Skin epidermis (tissue), 12 donors: Measurements from ENCODE around the gene KCNQ5.

Experiments used
- H3K27ac ChIP-seq, 21 experiments: fragments of 200-600 bp; sonication (generic) in 11 of 21; one replicate each; pipeline ENCODE4 v1.5.0; 2020; ENCODE audit warnings: mild to moderate bottlenecking in 3 of 21, inconsistent platforms in 2 of 21, moderate library complexity in 2 of 21
- H3K4me3 ChIP-seq, 7 experiments: fragments of 200-600 bp; sonication (generic) in 2 of 7; one replicate each; pipeline ENCODE4 v1.5.0; 2020; ENCODE audit warnings: inconsistent platforms in 2 of 7, mild to moderate bottlenecking in 2 of 7, moderate library complexity in 1 of 7

KCNQ5 gene

DNA sequence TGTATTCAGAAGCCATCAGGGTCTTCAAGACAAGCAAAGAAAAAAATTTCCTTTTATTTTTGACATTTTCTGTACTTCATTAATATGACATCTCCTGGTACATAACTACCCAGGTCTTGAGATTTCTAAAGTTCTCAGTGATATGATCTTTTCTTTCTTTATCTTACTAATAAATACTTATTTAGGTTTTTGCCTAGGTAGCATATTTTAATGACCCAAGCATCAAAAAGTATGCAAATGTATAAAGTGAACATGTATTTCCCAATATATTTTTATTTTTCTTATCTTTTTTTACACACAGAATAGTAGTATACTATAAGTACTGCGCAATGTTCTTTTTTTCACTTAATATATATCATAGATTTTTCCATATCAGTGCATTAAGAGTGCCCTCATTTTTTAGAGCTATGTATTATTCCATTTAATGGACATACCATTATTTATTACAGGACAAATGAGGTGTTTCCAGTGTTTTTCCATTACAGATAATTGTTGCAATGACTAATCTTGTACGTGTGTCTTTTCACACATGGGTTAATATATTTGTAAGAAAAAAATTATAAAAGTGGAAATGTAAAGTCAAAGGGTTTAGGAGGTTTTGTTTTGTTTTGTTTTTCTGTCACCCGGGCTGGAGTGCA is 107.0 kb downstream of the KCNQ5 start:
- Histone ChIP-seq H3K4me3 (no peak overlapping the region), H3K27ac (no peak overlapping the region)

DNA sequence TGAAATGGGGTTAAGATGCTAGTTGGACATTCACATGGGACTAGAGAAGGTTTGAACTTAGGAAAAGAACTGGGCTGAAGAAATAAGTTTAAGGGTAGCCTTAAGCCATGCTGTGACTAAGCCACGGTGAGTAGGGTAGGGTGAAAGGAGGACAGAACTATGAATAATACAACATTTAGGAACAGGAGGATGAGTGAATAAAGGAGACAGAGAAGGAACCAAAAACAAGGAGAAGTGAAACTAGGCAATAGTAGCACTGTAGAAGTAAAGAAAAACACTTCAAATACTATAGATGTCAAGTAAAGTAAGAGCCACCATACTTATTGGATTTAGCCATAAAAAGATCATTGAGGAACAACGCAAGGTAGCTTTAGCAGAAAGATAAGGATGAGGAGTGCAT is 111.2 kb downstream of the KCNQ5 start:
- H3K27ac ChIP-seq, result no peak overlapping the region

DNA sequence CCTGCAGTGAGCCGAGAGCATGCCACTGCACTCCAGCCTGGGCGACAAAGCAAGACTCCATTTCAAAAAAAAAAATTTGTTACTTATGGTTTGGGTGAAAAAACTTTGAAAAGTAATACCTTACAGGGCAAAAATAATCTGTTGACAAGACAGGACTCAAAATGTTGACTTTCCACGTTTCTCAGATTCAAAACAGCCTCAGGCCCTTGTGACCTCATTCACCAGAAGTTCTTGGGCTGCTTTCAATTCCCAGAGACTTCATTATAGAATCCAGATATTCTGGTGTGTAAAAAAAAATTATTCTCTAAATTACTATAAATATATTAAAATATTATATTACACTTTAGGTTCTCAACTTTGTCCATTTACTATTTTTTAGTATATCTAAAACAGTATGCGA is 116.2 kb downstream of the KCNQ5 start:
- no peak overlapping the region for H3K27ac ChIP-seq
- H3K4me3 ChIP-seq, result no peak overlapping the region

More for the DNA sequence above, 111.2 kb downstream of the KCNQ5 start:
- H3K4me3 ChIP-seq, result no peak overlapping the region

DNA sequence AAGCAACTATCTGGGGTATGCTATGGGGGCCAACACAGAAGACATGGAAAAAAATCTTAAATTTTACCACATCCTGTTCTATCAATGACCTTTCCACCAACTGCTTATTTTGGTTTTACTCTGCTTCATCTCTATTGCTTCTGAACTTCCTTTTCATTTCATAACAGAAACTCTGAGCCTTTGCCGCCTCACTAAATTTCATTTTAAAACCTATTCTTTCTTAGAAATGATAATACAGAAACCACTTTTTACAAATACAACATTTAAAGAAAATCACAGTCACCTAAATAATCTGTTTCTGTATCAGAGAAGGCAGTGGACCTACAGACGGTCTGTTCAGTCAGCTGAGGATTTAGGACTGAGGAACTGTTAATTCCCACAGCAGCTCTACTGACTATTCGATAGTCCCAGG is 117.5 kb downstream of the KCNQ5 start:
- no peak overlapping the region for H3K27ac ChIP-seq
- H3K4me3 ChIP-seq, result no peak overlapping the region

DNA sequence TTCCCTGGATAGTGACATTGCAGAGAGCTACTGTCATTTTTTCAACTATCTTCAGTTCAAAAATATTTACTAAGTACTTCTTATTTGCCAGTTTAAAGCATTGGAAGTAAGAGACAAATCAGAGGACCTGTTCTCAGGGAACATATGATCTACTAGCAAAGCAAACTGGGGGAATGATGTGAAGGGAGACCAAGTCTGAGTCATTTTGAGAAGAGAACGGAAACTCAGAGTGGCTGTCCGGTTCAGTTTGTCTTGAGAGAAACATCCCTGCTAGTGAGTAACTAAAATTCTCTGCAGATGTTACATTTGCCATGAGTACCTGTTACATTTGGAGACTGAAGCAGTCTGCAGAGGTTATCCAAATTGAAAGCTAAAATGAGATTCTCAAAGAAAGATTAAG is 118.3 kb downstream of the KCNQ5 start:
- H3K27ac ChIP-seq, result no peak overlapping the region
- no peak overlapping the region for H3K4me3 ChIP-seq

DNA sequence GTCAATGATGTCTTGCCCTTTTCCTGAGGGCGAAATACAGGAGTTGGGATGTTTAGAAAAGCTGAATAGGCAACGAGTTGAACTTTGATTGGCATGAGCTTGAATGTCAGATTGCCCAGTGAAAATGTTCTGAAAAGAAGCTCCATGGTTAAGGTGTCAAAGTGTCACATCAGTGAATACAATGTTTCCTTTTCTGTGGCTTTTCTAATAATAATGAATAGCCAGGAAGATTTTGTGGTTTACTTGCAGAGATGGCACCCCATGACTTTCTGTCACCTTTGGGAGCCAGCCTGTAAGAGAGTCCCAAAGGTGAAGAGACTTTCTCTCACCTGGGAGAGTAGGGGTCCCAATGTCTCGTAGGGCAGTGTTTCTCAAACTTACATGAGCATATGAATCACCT is 119.2 kb downstream of the KCNQ5 start:
- H3K4me3 ChIP-seq, result no peak overlapping the region
- H3K27ac ChIP-seq, result no peak overlapping the region

DNA sequence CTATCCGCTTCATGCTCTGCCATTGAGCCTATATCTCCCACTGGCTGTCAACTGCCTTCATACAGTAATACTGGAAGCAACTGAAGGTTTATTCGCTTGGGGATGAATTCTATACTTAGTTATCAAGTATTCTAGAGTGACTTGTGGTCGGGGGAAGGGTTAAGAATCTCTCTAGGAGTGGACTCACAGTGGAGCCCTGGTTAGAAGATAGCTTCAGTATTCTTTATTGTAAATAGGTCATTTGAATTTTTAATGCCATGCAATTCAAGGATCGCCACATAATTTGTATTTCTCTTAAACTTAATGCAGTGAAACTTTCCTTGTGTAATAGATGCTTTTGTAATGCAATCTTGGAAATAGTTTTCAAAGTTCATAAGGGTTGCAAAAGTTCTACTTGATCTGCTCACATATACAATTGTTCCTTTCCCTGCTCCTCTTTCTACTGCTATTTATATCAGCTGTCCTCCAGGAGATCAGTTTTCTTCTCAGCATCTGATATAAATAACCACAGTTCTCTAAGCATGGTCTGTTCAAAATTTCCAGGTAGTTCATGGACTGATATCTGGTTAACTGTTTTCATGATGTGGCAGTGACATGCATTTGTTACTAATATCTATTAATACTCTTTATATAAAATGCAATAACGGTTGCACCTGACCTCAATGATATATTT is 120.3 kb downstream of the KCNQ5 start:
- Histone ChIP-seq H3K4me3 (no peak overlapping the region), H3K27ac (no peak overlapping the region)

DNA sequence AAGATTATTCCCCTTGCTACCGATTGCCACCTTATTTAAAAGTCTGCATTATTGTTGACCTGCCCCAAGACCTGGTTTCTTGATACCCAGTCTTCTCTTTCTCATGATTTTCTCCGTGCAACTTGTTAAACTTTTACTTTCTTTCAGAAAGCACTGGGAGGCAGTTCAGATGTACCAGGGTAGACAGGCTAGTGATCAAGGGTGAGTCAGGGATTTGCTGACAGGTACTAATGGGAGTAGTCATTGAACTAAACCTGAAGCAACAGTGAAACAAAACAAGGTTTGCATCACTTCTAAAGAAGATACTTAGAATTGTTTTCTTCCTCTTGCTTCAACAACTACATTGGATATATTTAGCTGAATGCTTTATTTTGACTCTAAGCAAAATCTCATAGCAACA is 124.4 kb downstream of the KCNQ5 start:
- H3K4me3 ChIP-seq, result no peak overlapping the region
- no peak overlapping the region for H3K27ac ChIP-seq

DNA sequence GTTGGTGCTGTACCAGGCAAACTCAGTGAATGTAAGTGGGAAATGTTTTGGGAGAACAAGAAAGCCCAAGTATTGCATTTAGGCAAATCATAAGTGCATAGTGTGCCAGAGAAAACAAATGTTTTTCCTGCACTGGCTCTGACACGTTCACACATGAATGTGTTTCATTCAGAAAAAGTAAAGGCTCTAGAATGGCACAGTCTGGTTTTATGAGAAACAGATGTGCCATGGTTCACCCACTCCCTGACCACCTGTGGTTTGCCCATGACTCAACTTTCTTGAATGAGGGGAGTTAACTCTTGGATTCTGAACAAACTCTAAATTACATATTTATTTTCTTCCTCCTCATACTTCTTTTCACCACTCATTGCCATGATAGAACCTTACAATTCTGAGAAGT is 126.9 kb downstream of the KCNQ5 start:
- H3K27ac ChIP-seq, result peak overlapping the region in 1 of 21 experiments; percentile 3

DNA sequence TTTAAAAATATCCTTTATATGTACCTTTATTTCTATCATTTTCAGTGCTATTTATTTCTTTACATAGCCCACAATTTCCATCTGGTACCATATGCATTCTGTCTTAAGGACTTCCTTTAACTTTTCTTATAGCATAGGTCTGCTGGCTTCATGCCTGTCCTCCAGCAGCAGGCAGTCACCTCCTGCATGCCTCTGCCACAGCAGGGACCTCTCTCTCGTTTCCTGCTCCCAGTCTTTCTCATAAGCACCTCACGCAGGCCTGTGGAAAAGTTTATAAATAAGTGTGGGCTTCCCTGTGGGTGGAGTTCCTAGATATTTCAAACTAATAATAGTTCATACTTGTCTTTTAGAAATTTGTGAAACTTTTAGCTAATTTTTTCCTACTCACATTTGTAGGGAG is 133.9 kb downstream of the KCNQ5 start:
- H3K27ac ChIP-seq, result no peak overlapping the region

More for the DNA sequence above, 126.9 kb downstream of the KCNQ5 start:
- no peak overlapping the region for H3K4me3 ChIP-seq

DNA sequence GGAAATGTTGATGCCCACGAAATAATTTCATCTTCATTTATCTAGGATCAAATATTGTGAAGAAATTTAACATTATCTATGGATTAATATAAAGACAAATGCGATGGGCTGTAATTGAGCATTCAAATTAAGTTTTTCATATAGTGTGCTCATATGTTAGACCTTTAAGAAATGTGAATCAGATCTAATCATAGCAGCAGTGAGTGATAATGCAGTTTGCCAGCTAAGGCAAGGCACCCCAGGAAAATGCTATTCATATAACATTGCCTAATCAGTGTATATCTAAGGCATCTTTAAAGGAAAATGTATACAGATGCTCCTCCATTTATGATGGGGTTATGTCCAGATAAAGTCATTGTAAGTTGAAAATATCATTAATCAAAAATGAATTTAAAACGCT is 135.2 kb downstream of the KCNQ5 start:
- Histone ChIP-seq H3K27ac (no peak overlapping the region), H3K4me3 (no peak overlapping the region)

More for the DNA sequence above, 133.9 kb downstream of the KCNQ5 start:
- no peak overlapping the region for H3K4me3 ChIP-seq

DNA sequence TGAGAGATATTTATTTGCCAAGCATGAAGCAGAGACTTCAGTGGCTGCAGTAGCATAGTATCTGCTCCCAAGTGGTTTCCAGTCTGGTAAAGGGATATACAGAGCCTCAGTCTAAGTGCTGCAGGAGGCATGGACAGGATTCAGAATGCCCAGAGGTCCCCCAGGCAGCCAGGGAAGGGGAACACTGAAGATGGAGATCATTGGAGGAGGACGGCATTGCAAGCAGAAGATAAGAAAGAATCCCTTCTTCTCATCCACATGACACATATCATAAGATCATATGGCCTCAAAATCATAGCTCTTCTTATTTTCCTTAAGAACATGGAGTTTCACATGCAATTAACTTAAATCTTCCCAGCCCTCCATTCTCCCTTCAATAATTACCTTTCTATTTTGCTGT is 136.1 kb downstream of the KCNQ5 start:
- Histone ChIP-seq H3K4me3 (no peak overlapping the region), H3K27ac (no peak overlapping the region)

DNA sequence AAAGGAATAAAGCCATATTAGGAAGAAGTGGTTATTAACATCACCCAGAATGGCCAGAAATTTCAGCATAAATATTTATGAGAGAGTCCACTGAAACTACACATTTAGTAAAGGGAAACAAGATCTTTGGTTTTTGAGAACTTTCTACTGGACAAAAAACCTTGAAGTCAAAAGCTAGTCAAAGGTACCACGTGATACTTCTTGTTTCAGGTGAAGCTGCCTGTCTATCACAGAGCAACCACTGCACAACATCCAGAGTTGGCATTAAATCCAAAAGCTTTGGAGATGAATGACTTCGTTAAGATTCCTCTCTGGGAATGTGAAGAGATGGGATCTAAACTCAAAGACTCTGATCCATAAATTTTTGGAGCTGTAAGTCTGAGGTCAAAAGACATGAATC is 137.0 kb downstream of the KCNQ5 start:
- H3K27ac ChIP-seq, result no peak overlapping the region
- H3K4me3 ChIP-seq, result no peak overlapping the region

DNA sequence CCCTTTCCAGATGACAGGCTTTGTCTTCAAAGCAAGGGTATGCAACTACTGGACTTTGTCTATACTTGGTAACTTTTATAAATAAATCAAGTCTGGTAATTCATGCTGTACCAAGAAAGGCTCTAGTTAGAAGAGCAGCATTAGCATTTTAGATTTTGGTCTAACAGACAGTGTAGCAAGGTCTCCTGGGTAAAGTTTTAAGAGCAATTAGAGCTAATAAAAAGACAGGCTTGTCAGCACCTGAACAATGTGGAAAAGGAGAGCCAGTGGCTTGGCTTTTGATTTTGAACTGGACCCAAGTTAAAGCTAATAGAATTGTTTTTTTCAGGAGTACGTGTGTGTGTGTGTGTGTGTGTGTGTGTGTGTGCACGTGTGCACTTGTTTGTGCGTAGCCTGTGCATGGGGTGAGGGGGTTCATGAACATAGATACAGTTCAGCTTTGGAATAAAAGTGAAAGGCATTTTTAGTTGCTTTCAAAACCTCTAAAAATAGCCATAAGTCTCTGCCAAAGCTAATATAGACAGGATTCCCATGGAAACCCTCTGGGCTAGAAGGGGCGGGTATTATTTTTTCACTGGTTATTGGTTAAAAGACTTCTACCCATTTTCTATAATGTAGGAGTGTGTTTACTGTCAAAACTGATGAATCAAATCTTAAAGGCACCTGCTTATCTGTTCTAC is 138.4 kb downstream of the KCNQ5 start:
- H3K27ac ChIP-seq, result no peak overlapping the region
- no peak overlapping the region for H3K4me3 ChIP-seq

DNA sequence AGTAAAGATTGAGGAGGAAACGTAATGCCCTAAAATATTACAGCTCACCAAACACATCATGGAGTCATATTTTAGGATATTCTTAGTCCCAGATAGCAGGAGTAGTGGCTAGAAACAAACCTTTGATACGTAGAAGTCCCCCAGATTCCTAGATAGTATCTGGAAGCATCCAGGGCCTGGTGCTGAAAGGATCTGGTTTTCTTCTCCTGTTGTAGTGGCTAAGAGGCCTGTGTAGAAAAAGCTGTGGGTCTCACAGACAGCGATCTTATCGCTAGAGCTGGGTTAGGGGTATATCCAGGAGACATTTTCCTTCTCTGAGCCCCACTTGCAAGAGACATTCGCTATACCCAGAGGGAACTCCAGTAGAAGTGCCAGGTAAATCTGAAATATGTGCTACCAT is 139.9 kb downstream of the KCNQ5 start:
- H3K4me3 ChIP-seq, result no peak overlapping the region

DNA sequence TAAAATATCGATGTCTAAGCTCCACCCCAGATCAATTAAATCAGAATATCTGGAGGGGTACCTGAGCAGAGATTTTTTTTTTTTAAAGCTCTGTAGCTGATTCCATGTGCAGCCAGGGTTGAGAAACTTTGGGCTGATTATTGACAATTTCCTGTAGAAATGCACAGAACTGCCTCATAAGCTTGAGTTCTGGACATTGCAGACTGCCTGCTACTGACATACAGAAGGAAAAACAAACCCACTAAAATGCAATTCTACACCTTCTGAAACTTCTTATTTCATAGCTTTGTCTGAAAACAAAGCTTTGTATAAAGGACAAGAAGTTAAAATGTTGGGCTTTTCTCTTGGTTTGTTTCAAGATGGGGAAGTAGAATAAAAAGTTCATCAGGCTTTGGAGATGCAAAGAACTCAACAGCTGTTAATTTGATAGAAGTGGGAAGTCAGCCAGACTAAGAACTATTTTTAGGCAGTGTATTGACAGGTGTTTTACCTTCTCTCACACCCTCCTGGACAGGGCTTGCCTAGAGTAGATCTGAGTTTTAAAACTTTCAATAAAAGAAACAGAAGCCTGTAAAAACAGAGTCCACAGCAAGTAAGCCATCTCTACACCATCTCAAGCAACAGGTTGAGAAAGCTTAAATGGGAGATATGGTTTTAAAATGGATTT is 147.7 kb downstream of the KCNQ5 start:
- H3K27ac ChIP-seq, result no peak overlapping the region
- no peak overlapping the region for H3K4me3 ChIP-seq

More for the DNA sequence above, 139.9 kb downstream of the KCNQ5 start:
- no peak overlapping the region for H3K27ac ChIP-seq

DNA sequence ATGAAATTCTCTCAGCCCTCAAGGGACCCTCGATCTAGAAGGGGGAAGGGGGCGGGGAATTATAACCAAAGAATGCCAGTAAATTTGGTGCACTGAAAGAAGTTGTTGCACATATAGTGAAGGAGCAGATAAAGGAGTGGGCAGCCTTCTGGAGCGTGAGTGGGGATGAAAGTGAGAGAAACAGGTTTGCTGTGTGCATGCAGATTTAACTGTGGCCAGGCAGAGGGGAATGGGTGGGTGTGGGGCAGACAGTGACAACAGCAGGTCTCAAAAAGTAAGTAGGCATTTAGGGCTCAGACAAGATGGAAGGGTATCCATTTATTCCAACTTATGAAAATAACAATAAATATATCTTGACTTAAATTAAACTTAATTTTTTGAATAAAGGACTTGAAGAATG is 149.1 kb downstream of the KCNQ5 start:
- Histone ChIP-seq H3K4me3 (no peak overlapping the region), H3K27ac (no peak overlapping the region)

DNA sequence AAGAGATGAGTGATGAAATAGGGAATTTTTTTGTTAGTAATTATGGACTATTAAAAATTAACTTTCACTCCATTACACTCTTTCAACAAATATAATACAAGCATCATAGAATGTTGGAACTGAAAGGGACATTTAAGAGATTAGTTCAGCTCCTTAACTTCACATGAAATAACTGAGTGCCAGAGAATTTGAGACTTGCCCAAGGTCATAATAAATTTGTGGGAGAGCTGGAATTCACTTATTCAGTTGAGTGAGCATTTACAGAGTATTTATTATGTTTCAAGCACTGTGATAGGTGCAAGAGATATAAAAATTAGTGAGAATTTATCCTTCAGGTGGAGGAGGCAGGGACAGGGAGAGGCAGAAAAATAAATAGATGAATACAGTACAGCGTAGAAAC is 154.6 kb downstream of the KCNQ5 start:
- no peak overlapping the region for H3K4me3 ChIP-seq
- H3K27ac ChIP-seq, result no peak overlapping the region

DNA sequence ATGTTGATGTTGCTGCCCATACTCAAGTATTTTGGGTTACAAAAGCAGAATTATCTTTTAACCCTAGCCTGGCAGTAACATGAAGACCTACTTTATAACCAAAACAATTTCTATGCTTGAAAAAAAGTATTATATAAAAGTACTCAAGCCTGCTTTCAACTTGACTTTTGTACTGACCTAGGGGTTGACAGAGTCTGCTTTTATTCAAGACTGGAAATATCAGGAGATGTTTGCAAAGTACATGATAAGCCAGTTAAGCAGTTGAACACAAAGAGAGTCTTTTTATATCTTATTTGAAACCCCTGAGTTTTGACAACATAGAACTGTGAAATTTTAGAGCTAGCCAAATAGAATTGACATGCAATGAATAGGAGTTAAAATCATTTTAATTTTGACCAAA is 159.8 kb downstream of the KCNQ5 start:
- H3K27ac ChIP-seq, result no peak overlapping the region
- no peak overlapping the region for H3K4me3 ChIP-seq

DNA sequence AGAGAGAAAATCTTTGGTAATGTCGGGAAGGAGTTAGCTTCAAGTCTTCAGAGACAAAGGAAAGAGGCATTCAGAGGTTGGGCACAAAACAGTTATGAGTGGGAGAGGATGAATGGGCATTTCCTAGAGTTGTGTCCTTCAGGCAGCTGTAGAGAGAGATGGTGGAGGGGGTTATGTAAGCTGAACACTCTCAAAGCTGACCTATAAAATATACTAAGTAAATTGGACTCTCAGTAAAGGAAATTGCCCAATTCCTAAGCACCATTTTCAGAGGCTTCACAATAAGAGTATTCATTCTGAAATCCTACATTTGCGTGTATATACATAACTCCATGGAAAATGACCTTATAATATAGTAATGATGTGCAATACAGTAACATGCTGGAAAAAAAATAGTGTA is 161.2 kb downstream of the KCNQ5 start:
- Histone ChIP-seq H3K27ac (no peak overlapping the region), H3K4me3 (no peak overlapping the region)

DNA sequence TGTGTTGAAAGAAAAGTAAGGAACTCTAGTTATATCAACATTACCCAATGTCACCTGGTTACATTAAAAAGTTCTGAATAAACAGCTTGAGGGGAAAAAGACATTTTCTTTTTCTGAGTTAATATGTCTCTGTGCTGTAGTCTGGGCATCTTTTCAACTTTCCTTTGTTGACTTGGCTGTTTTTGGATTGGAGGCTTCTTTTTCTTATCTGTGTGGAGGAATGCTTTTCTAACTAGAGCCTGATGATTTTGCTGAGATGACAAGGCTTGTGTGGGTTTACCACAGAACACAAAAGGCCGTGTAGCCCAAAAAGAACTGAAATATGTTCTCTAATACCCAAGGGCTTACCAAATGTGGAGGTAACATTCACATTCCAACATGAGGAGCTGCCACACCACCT is 161.8 kb downstream of the KCNQ5 start:
- peak overlapping the region in 2 of 21 experiments; percentile 4 to 54 for H3K27ac ChIP-seq
- H3K4me3 ChIP-seq, result no peak overlapping the region
